CD14-positive monocyte (primary cell): ENCODE data around the gene TCP11L1. TPM values are rescaled to one million over a fixed set of nuclear protein-coding genes. Genes with fewer than 3 reads are reported as not detected.

Experiments used
- DNase-seq, 3 donors: peaks; one replicate each; pipeline ENCODE4 v3.0.0-alpha.2; 2011 to 2022
- H2AFZ ChIP-seq: 2 replicates; pipeline ENCODE4 v1.6.0; 2012; ENCODE audit warnings: mild to moderate bottlenecking, low read depth, low read length, inconsistent platforms; ENCODE audit not compliant: insufficient read depth, poor library complexity, severe bottlenecking
- H3K27ac ChIP-seq, 2 donors: 1 replicate in 1 of 2; 2 replicates in 1 of 2; pipeline ENCODE4 v1.5.1; 2012 to 2013; ENCODE audit warnings: low read length in 2 of 2, control low read depth in 1 of 2, inconsistent platforms in 1 of 2, low read depth in 1 of 2, mild to moderate bottlenecking in 1 of 2
- H3K27me3 ChIP-seq, 2 donors: one replicate each; pipeline versions ENCODE4 v1.6.0 to v1.6.1; 2011 to 2013; ENCODE audit warnings: low read length in 2 of 2; ENCODE audit not compliant: control insufficient read depth in 2 of 2, insufficient read depth in 2 of 2
- H3K36me3 ChIP-seq, 2 donors: replicated peaks in 1 of 2; 1 replicate in 1 of 2; 2 replicates in 1 of 2; pipeline versions ENCODE4 v1.5.1 to v1.6.1; 2012 to 2013; ENCODE audit warnings: low read length in 2 of 2, control low read depth in 1 of 2, inconsistent platforms in 1 of 2, mild to moderate bottlenecking in 1 of 2; ENCODE audit not compliant: insufficient read depth in 2 of 2, control insufficient read depth in 1 of 2
- H3K4me1 ChIP-seq, 2 donors: 1 replicate in 1 of 2; 2 replicates in 1 of 2; pipeline versions ENCODE4 v1.5.1 to v1.6.1; 2012 to 2013; ENCODE audit warnings: low read length in 2 of 2, control low read depth in 1 of 2, inconsistent platforms in 1 of 2, mild to moderate bottlenecking in 1 of 2, moderate library complexity in 1 of 2; ENCODE audit not compliant: insufficient read depth in 2 of 2, control insufficient read depth in 1 of 2
- H3K4me2 ChIP-seq: replicated peaks from 2 replicates; pipeline ENCODE3; 2012; ENCODE audit warnings: low read length, moderate library complexity, mild to moderate bottlenecking; ENCODE audit not compliant: poor library complexity, severe bottlenecking; ENCODE audit errors: extremely low read depth
- H3K4me3 ChIP-seq, 3 experiments: fragments of 200-600 bp in 1 of 3; sonication (generic) in 1 of 3; replicated peaks in 1 of 3; 1 replicate in 2 of 3; 2 replicates in 1 of 3; pipeline ENCODE4 v1.5.1; 2011 to 2013; ENCODE audit warnings: low read length in 3 of 3, mild to moderate bottlenecking in 3 of 3, control low read depth in 2 of 3, low read depth in 2 of 3, inconsistent platforms in 1 of 3, moderate library complexity in 1 of 3
- H3K79me2 ChIP-seq: 2 replicates; pipeline ENCODE4 v1.6.0; 2012; ENCODE audit warnings: mild to moderate bottlenecking, control low read depth, inconsistent platforms, low read length, moderate library complexity; ENCODE audit not compliant: insufficient read depth
- H3K9ac ChIP-seq: 2 replicates; pipeline ENCODE4 v1.6.0; 2017; ENCODE audit warnings: low read length, mild to moderate bottlenecking; ENCODE audit not compliant: insufficient read depth, poor library complexity, severe bottlenecking
- H3K9me3 ChIP-seq, 2 donors: replicated peaks in 1 of 2; 1 replicate in 1 of 2; 2 replicates in 1 of 2; pipeline versions ENCODE4 v1.5.1 to v1.6.1; 2012 to 2013; ENCODE audit warnings: low read length in 2 of 2, control low read depth in 1 of 2; ENCODE audit not compliant: control insufficient read depth in 1 of 2, insufficient read depth in 1 of 2
- H4K20me1 ChIP-seq: 2 replicates; pipeline ENCODE4 v1.6.0; 2012; ENCODE audit warnings: mild to moderate bottlenecking, low read length, control low read depth, moderate library complexity; ENCODE audit not compliant: insufficient read depth
- H3K27ac Mint-ChIP-seq, 7 donors: one replicate each; pipeline ENCODE4 v1.8.0; 2020; ENCODE audit warnings: mild to moderate bottlenecking in 7 of 7, mixed read lengths in 7 of 7, moderate library complexity in 6 of 7, inconsistent platforms in 2 of 7
- H3K27me3 Mint-ChIP-seq, 3 donors: one replicate each; pipeline ENCODE4 v1.8.0; 2021 to 2022; ENCODE audit warnings: low read depth in 3 of 3, mild to moderate bottlenecking in 3 of 3, mixed read lengths in 3 of 3, moderate library complexity in 3 of 3, inconsistent platforms in 1 of 3
- H3K36me3 Mint-ChIP-seq, 2 donors: one replicate each; pipeline ENCODE4 v1.8.0; 2020; ENCODE audit warnings: mixed read lengths in 2 of 2, inconsistent platforms in 1 of 2, mild to moderate bottlenecking in 1 of 2
- H3K4me1 Mint-ChIP-seq: one replicate; pipeline ENCODE4 v1.8.0; 2020; ENCODE audit warnings: mild to moderate bottlenecking, mixed read lengths
- H3K4me3 Mint-ChIP-seq, 2 donors: one replicate each; pipeline ENCODE4 v1.8.0; 2020; ENCODE audit warnings: mild to moderate bottlenecking in 2 of 2, mixed read lengths in 2 of 2, moderate library complexity in 1 of 2
- H3K9me3 Mint-ChIP-seq, 7 donors: one replicate each; pipeline ENCODE4 v1.8.0; 2020 to 2022; ENCODE audit warnings: mixed read lengths in 7 of 7, mild to moderate bottlenecking in 6 of 7, moderate library complexity in 6 of 7, inconsistent platforms in 2 of 7
- WGBS: methylation state at CpG from one replicate; pipeline ENCODE4 v1.1.5; 2013; ENCODE audit warnings: missing lambda C conversion rate; ENCODE audit not compliant: insufficient coverage; 5-methylcytosine and 5-hydroxymethylcytosine counted together
- intact Hi-C, 2 donors: fragments of 100-400 bp; cut with micrococcal nuclease; formaldehyde crosslinking; loops; one replicate each; pipeline versions ENCODE4 v1.15.0 to v1.15.1; 2023
- polyA plus RNA-seq, 3 donors: library from polyadenylated mRNA; depleted of rRNA in 1 of 3; unstranded in 2 of 3; stranded (reverse) in 1 of 3; fragments of 300-500 nt in 2 of 3; fragments of >200 nt in 1 of 3; fragmentation: Illumina TruSeq in 2 of 3; gene quantifications; 1 replicate in 2 of 3; 2 replicates in 1 of 3; pipeline ENCODE4 v1.2.3, GENCODE V29; 2012 to 2021
- TF ChIP-seq, protein P1 (sequence below): fragments of 200-600 bp; IDR thresholded peaks from one replicate; pipeline ENCODE4 v1.8.0; 2022; ENCODE audit warnings: antibody characterized with exemption, mild to moderate bottlenecking

Gene TCP11L1
- polyA plus RNA-seq, 3 donors: 5.1 to 11.2 (median 7.0) TPM

GRCh38 chr11:33033493-33033892 lies 5.9 kb upstream of the TCP11L1 start:
- Histone ChIP-seq H3K27ac (no peak overlapping the region), H4K20me1 (no peaks in the 10 kb centered on the region), H3K36me3 (no peaks in the 10 kb centered on the region), H3K9me3 (no peaks in the 10 kb centered on the region), H3K79me2 (no peaks in the 10 kb centered on the region), H3K4me1 (peaks cover under 1 to 1% of the 10 kb centered on the region in 2 donors), H3K4me3 (no peak overlapping the region), H2AFZ (no peak overlapping the region), H3K27me3 (no peaks in the 10 kb centered on the region), H3K9ac (no peak overlapping the region), H3K4me2 (no peak overlapping the region)
- H3K27me3 Mint-ChIP-seq: peaks cover 0 to 5% (median 3%) of the 10 kb centered on the region in 3 donors
- TF ChIP-seq, protein P1, sequence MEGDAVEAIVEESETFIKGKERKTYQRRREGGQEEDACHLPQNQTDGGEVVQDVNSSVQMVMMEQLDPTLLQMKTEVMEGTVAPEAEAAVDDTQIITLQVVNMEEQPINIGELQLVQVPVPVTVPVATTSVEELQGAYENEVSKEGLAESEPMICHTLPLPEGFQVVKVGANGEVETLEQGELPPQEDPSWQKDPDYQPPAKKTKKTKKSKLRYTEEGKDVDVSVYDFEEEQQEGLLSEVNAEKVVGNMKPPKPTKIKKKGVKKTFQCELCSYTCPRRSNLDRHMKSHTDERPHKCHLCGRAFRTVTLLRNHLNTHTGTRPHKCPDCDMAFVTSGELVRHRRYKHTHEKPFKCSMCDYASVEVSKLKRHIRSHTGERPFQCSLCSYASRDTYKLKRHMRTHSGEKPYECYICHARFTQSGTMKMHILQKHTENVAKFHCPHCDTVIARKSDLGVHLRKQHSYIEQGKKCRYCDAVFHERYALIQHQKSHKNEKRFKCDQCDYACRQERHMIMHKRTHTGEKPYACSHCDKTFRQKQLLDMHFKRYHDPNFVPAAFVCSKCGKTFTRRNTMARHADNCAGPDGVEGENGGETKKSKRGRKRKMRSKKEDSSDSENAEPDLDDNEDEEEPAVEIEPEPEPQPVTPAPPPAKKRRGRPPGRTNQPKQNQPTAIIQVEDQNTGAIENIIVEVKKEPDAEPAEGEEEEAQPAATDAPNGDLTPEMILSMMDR: no peak
- H3K27ac Mint-ChIP-seq: no peak overlapping the region
- intact Hi-C loops: loop anchor here in 1 of 2 donors (10.0 kb wide), 1 partner anchor 449 kb away; the partner anchor contains the start of gene EIF3M
- no CpG with 5 or more reads among the region's 4 CpGs for WGBS
- H3K4me1 Mint-ChIP-seq: peaks cover 5% of the 10 kb centered on the region
- H3K4me3 Mint-ChIP-seq: no peak overlapping the region
- H3K36me3 Mint-ChIP-seq: peaks cover 0 to 6% of the 10 kb centered on the region in 2 donors
- no peak for DNase-seq
- H3K9me3 Mint-ChIP-seq: no peaks in the 10 kb centered on the region

GRCh38 chr11:33035011-33035410 lies 4.4 kb upstream of the TCP11L1 start:
- peaks cover 7% of the 10 kb centered on the region for H3K79me2 ChIP-seq
- H3K27me3 Mint-ChIP-seq: peaks cover 0 to 5% (median 3%) of the 10 kb centered on the region in 3 donors
- H3K27ac ChIP-seq: no peak overlapping the region
- H3K4me1 ChIP-seq: peaks cover 6 to 8% of the 10 kb centered on the region in 2 donors
- no peak overlapping the region for H3K9ac ChIP-seq
- peaks cover 0 to 6% of the 10 kb centered on the region in 2 donors for H3K36me3 Mint-ChIP-seq
- WGBS: no CpG with 5 or more reads among the region's 1 CpG
- H3K36me3 ChIP-seq: no peaks in the 10 kb centered on the region
- intact Hi-C loops: loop anchor here in 1 of 2 donors (10.0 kb wide), 1 partner anchor 450 kb away; the partner anchor contains the start of gene EIF3M
- no peaks in the 10 kb centered on the region for H4K20me1 ChIP-seq
- TF ChIP-seq, protein P1: no peak
- H3K9me3 ChIP-seq: no peaks in the 10 kb centered on the region
- H3K4me1 Mint-ChIP-seq: peaks cover 9% of the 10 kb centered on the region
- no peak overlapping the region for H2AFZ ChIP-seq
- H3K4me2 ChIP-seq: no peak overlapping the region
- H3K9me3 Mint-ChIP-seq: no peaks in the 10 kb centered on the region
- no peak overlapping the region for H3K27ac Mint-ChIP-seq
- no peak overlapping the region for H3K4me3 Mint-ChIP-seq
- no peak overlapping the region for H3K4me3 ChIP-seq
- DNase-seq: no peak
- H3K27me3 ChIP-seq: no peaks in the 10 kb centered on the region
